Nephron (organoid): Measurements from ENCODE around the gene LSAMP.

ENCODE experiments used
- H3K27ac Mint-ChIP-seq, 3 experiments: 2 replicates each; pipeline ENCODE4 v1.8.0; 2020; ENCODE audit warnings: mixed read lengths in 3 of 3, mild to moderate bottlenecking in 2 of 3, moderate library complexity in 1 of 3
- H3K27me3 Mint-ChIP-seq: 2 replicates; pipeline ENCODE4 v1.8.0; 2021; ENCODE audit warnings: low read depth, mild to moderate bottlenecking, moderate library complexity, mixed read lengths
- H3K36me3 Mint-ChIP-seq: 2 replicates; pipeline ENCODE4 v1.8.0; 2020; ENCODE audit warnings: low read depth, mixed read lengths
- H3K4me1 Mint-ChIP-seq: 2 replicates; pipeline ENCODE4 v1.8.0; 2020; ENCODE audit warnings: mixed read lengths
- H3K4me3 Mint-ChIP-seq, 3 experiments: 2 replicates each; pipeline ENCODE4 v1.8.0; 2020; ENCODE audit warnings: mild to moderate bottlenecking in 3 of 3, mixed read lengths in 3 of 3, moderate library complexity in 2 of 3
- H3K9me3 Mint-ChIP-seq: 2 replicates; pipeline ENCODE4 v1.8.0; 2020; ENCODE audit warnings: mixed read lengths
- CTCF ChIP-seq, 3 experiments: fragments of 200-600 bp; sonication (generic); IDR thresholded peaks; one replicate each; pipeline ENCODE4 v1.5.0; 2021; ENCODE audit warnings: antibody characterized with exemption in 3 of 3; ENCODE audit not compliant: unreplicated experiment in 3 of 3

LSAMP gene

GRCh38 chr3:115982108-115982507 is 463.2 kb downstream of the LSAMP start:
- no peak for TF ChIP-seq CTCF (IDR thresholded peaks at IDR 0.05; ENCODE audit: unreplicated experiment in 3 of 3)
- no peak overlapping the region for H3K27ac Mint-ChIP-seq
- H3K9me3 Mint-ChIP-seq, result no peaks in the 10 kb centered on the region
- peaks cover under 1% of the 10 kb centered on the region for H3K27me3 Mint-ChIP-seq
- H3K4me1 Mint-ChIP-seq, result no peaks in the 10 kb centered on the region
- H3K36me3 Mint-ChIP-seq, result peaks cover 4% of the 10 kb centered on the region
- no peak overlapping the region for H3K4me3 Mint-ChIP-seq

- TF ChIP-seq CTCF (IDR thresholded peaks at IDR 0.05; ENCODE audit: unreplicated experiment in 3 of 3), result no peak
- Mint-ChIP-seq H3K4me3 (no peak overlapping the region), H3K4me1 (no peaks in the 10 kb centered on the region), H3K9me3 (no peaks in the 10 kb centered on the region), H3K27me3 (no peaks in the 10 kb centered on the region), H3K36me3 (peaks cover 4% of the 10 kb centered on the region), H3K27ac (peak overlapping the region in 1 of 3 experiments; percentile 7)
These were observed 464.6 kb downstream of the LSAMP start for GRCh38 chr3:115980709-115981108.

- Mint-ChIP-seq H3K4me1 (no peaks in the 10 kb centered on the region), H3K4me3 (no peak overlapping the region), H3K27ac (no peak overlapping the region), H3K36me3 (peaks cover 4% of the 10 kb centered on the region), H3K9me3 (no peaks in the 10 kb centered on the region), H3K27me3 (no peaks in the 10 kb centered on the region)
- TF ChIP-seq CTCF (IDR thresholded peaks at IDR 0.05; ENCODE audit: unreplicated experiment in 3 of 3), result no peak
These were observed 467.4 kb downstream of the LSAMP start for GRCh38 chr3:115977866-115978265.

- no peaks in the 10 kb centered on the region for H3K4me1 Mint-ChIP-seq
- H3K4me3 Mint-ChIP-seq, result no peak overlapping the region
- no peaks in the 10 kb centered on the region for H3K9me3 Mint-ChIP-seq
- no peaks in the 10 kb centered on the region for H3K27me3 Mint-ChIP-seq
- H3K27ac Mint-ChIP-seq, result peak overlapping the region in 1 of 3 experiments; percentile 37
- peaks cover 4% of the 10 kb centered on the region for H3K36me3 Mint-ChIP-seq
- TF ChIP-seq CTCF (IDR thresholded peaks at IDR 0.05; ENCODE audit: unreplicated experiment in 3 of 3), result no peak
These were observed 469.5 kb downstream of the LSAMP start for GRCh38 chr3:115975796-115976195.

- peak overlapping the region in 1 of 3 experiments; percentile 37 for H3K27ac Mint-ChIP-seq
- H3K27me3 Mint-ChIP-seq, result no peaks in the 10 kb centered on the region
- no peaks in the 10 kb centered on the region for H3K9me3 Mint-ChIP-seq
- no peaks in the 10 kb centered on the region for H3K4me1 Mint-ChIP-seq
- no peak overlapping the region for H3K4me3 Mint-ChIP-seq
- no peak for TF ChIP-seq CTCF (IDR thresholded peaks at IDR 0.05; ENCODE audit: unreplicated experiment in 3 of 3)
- H3K36me3 Mint-ChIP-seq, result peaks cover 4% of the 10 kb centered on the region
These were observed 469.9 kb downstream of the LSAMP start for GRCh38 chr3:115975353-115975752.

- Mint-ChIP-seq H3K9me3 (no peaks in the 10 kb centered on the region), H3K4me1 (no peaks in the 10 kb centered on the region), H3K4me3 (no peak overlapping the region), H3K27ac (no peak overlapping the region), H3K36me3 (peaks cover 4% of the 10 kb centered on the region), H3K27me3 (no peaks in the 10 kb centered on the region)
- no peak for TF ChIP-seq CTCF (IDR thresholded peaks at IDR 0.05; ENCODE audit: unreplicated experiment in 3 of 3)
These were observed 470.3 kb downstream of the LSAMP start for GRCh38 chr3:115974940-115975339.
